ENCODE results near the gene DNAH12.

Gene DNAH12

GRCh38 chr3:57555306-57555705, 11.2 kb upstream of the DNAH12 start:
- Histone ChIP-seq H2AFZ (ENCODE audit: low read depth, low read length) (peak overlapping the region; percentile 98), H3K27me3 (ENCODE audit: low read depth, low read length) (no peaks in the 10 kb centered on the region), H3K27ac (ENCODE audit: low read length) (peak overlapping the region; percentile 80), H3K79me2 (ENCODE audit: low read length) (peaks cover 49% of the 10 kb centered on the region), H3K4me1 (ENCODE audit: low read length) (peaks cover 16% of the 10 kb centered on the region), H3K4me3 (ENCODE audit: low read length) (peak overlapping the region; percentile 82), H3K9me3 (ENCODE audit: insufficient read depth, low read length) (no peaks in the 10 kb centered on the region), H4K20me1 (ENCODE audit: insufficient read depth, low read length) (0 out of 2 replicates have a peak, but pooled peaks cover 9% of the 10 kb centered on the region), H3K36me3 (replicated peaks; ENCODE audit: low read depth, low read length) (peaks cover 22% of the 10 kb centered on the region), H3K9ac (ENCODE audit: low read length) (peak overlapping the region; percentile 75), H3K4me2 (ENCODE audit: low read length) (peak overlapping the region; percentile 88)
- TF ChIP-seq CTCF (IDR thresholded peaks at IDR 0.05; ENCODE audit: low read depth, low read length) (no peak), EZH2phosphoT487 (IDR thresholded peaks at IDR 0.05; ENCODE audit: low read depth) (no peak)

GRCh38 chr3:57546616-57547015, 2.5 kb upstream of the DNAH12 start:
- TF ChIP-seq EZH2phosphoT487 (IDR thresholded peaks at IDR 0.05; ENCODE audit: low read depth) (no peak), CTCF (IDR thresholded peaks at IDR 0.05; ENCODE audit: low read depth, low read length) (no peak)
- H3K27ac ChIP-seq (ENCODE audit: low read length), result no peak overlapping the region

GRCh38 chr3:57545636-57546268, 1.6 kb upstream of the DNAH12 start:
- no peaks in the 10 kb centered on the region for H3K79me2 ChIP-seq (ENCODE audit: low read length)
- no peak overlapping the region for H3K4me3 ChIP-seq (ENCODE audit: low read length)
- no peaks in the 10 kb centered on the region for H3K27me3 ChIP-seq (ENCODE audit: low read depth, low read length)
- H2AFZ ChIP-seq (ENCODE audit: low read depth, low read length), result no peak overlapping the region
- no peak for TF ChIP-seq EZH2phosphoT487 (IDR thresholded peaks at IDR 0.05; ENCODE audit: low read depth)
- no peak for TF ChIP-seq CTCF (IDR thresholded peaks at IDR 0.05; ENCODE audit: low read depth, low read length)
- no peak overlapping the region for H3K27ac ChIP-seq (ENCODE audit: low read length)
- no peaks in the 10 kb centered on the region for H4K20me1 ChIP-seq (ENCODE audit: insufficient read depth, low read length)
- H3K36me3 ChIP-seq (replicated peaks; ENCODE audit: low read depth, low read length), result no peaks in the 10 kb centered on the region
- H3K4me1 ChIP-seq (ENCODE audit: low read length), result peaks cover 7% of the 10 kb centered on the region
- no peak overlapping the region for H3K9ac ChIP-seq (ENCODE audit: low read length)
- no peak overlapping the region for H3K4me2 ChIP-seq (ENCODE audit: low read length)
- no peaks in the 10 kb centered on the region for H3K9me3 ChIP-seq (ENCODE audit: insufficient read depth, low read length)

More at GRCh38 chr3:57546616-57547015, 2.5 kb upstream of the DNAH12 start:
- H2AFZ ChIP-seq (ENCODE audit: low read depth, low read length), result no peak overlapping the region
- H3K4me3 ChIP-seq (ENCODE audit: low read length), result no peak overlapping the region
- no peak overlapping the region for H3K9ac ChIP-seq (ENCODE audit: low read length)
- no peaks in the 10 kb centered on the region for H3K9me3 ChIP-seq (ENCODE audit: insufficient read depth, low read length)
- H3K4me1 ChIP-seq (ENCODE audit: low read length), result peaks cover 7% of the 10 kb centered on the region
- no peaks in the 10 kb centered on the region for H3K79me2 ChIP-seq (ENCODE audit: low read length)
- H3K27me3 ChIP-seq (ENCODE audit: low read depth, low read length), result no peaks in the 10 kb centered on the region
- no peak overlapping the region for H3K4me2 ChIP-seq (ENCODE audit: low read length)
- H3K36me3 ChIP-seq (replicated peaks; ENCODE audit: low read depth, low read length), result no peaks in the 10 kb centered on the region
- no peaks in the 10 kb centered on the region for H4K20me1 ChIP-seq (ENCODE audit: insufficient read depth, low read length)

GRCh38 chr3:57538465-57538864, 5.7 kb downstream of the DNAH12 start:
- Histone ChIP-seq H3K4me3 (ENCODE audit: low read length) (no peak overlapping the region), H3K27ac (ENCODE audit: low read length) (no peak overlapping the region), H3K79me2 (ENCODE audit: low read length) (no peaks in the 10 kb centered on the region), H3K9me3 (ENCODE audit: insufficient read depth, low read length) (no peaks in the 10 kb centered on the region), H4K20me1 (ENCODE audit: insufficient read depth, low read length) (no peaks in the 10 kb centered on the region), H2AFZ (ENCODE audit: low read depth, low read length) (no peak overlapping the region), H3K4me2 (ENCODE audit: low read length) (no peak overlapping the region), H3K36me3 (replicated peaks; ENCODE audit: low read depth, low read length) (no peaks in the 10 kb centered on the region), H3K9ac (ENCODE audit: low read length) (no peak overlapping the region), H3K27me3 (ENCODE audit: low read depth, low read length) (no peaks in the 10 kb centered on the region), H3K4me1 (ENCODE audit: low read length) (peaks cover 4% of the 10 kb centered on the region)
- no peak for TF ChIP-seq CTCF (IDR thresholded peaks at IDR 0.05; ENCODE audit: low read depth, low read length)
- TF ChIP-seq EZH2phosphoT487 (IDR thresholded peaks at IDR 0.05; ENCODE audit: low read depth), result no peak
